GM12892 (cell line): ENCODE data around the gene USP5.
"Not testable (repeated sequence)": the region's sequence is repeated elsewhere in the genome, so short reads cannot be mapped to it uniquely, and the experiment has no call there.

Source experiments
- DNase-seq: peaks from one replicate; pipeline ENCODE4 v3.0.0; 2011; ENCODE audit not compliant: insufficient read length
- FAIRE-seq: peaks from 2 replicates; lab custom pipeline; 2011; peaks lifted over from hg19 to GRCh38; lab: Jason Lieb, UNC
- POLR2A ChIP-seq: IDR thresholded peaks from 2 replicates; pipeline ENCODE4 v1.6.1; 2011; ENCODE audit warnings: low read depth, low read length, control low read depth
- POLR2AphosphoS5 ChIP-seq: IDR thresholded peaks from 2 replicates; pipeline ENCODE4 v1.6.1; 2011; ENCODE audit warnings: low read depth, low read length, control low read depth
- TAF1 ChIP-seq: IDR thresholded peaks from 2 replicates; pipeline ENCODE4 v1.6.1; 2011; ENCODE audit warnings: low read depth, mild to moderate bottlenecking, control low read depth, low read length, borderline replicate concordance

The USP5 gene

GRCh38 chr12:6903722-6904121 lies 51.8 kb downstream of the USP5 start:
- no peak for TF ChIP-seq POLR2A
- TF ChIP-seq POLR2AphosphoS5: no peak
- no peak for TF ChIP-seq TAF1
- FAIRE-seq: peak; percentile 85
- no peak for DNase-seq

- TF ChIP-seq POLR2AphosphoS5 (0 out of 2 replicates have a peak, but pooled peaks have one; percentile 47), POLR2A (peak; percentile 24; the same call in 1 of the 2 replicates), TAF1 (no peak)
- peak; percentile 90 for DNase-seq
- FAIRE-seq: peak; percentile 100
These were observed 52.6 kb downstream of the USP5 start, which contains the start of gene LRRC23 for GRCh38 chr12:6904280-6905276. TSS of gene LRRC23 (plus strand) at chr12:6904822. CDS start at chr12:6905634, 812 bp downstream.

- TF ChIP-seq POLR2A (no peak), POLR2AphosphoS5 (no peak), TAF1 (no peak)
- DNase-seq (no peak), FAIRE-seq (peak; percentile 17)
These were observed 53.6 kb downstream of the USP5 start for GRCh38 chr12:6905414-6906040.

GRCh38 chr12:6908141-6908540 lies 56.2 kb downstream of the USP5 start:
- not testable (repeated sequence) for DNase-seq, FAIRE-seq

GRCh38 chr12:6909421-6910145 lies 57.6 kb downstream of the USP5 start:
- DNase-seq: no peak
- no peak for TF ChIP-seq TAF1
- TF ChIP-seq POLR2A: no peak
- TF ChIP-seq POLR2AphosphoS5: no peak
- FAIRE-seq: no peak

GRCh38 chr12:6912164-6912935 lies 60.4 kb downstream of the USP5 start:
- no peak for TF ChIP-seq POLR2A
- TF ChIP-seq POLR2AphosphoS5: no peak
- TF ChIP-seq TAF1: no peak
- no peak for FAIRE-seq
- DNase-seq: no peak

GRCh38 chr12:6914246-6914946 lies 62.4 kb downstream of the USP5 start, which contains the start of gene ENO2:
TSS of gene ENO2 (plus strand) at chr12:6914580. CDS start at chr12:6915833, 1,253 bp downstream.
- DNase-seq (peak; percentile 89), FAIRE-seq (peak; percentile 92)
- TF ChIP-seq POLR2A: no peak
- TF ChIP-seq POLR2AphosphoS5: no peak
- TF ChIP-seq TAF1: no peak

GRCh38 chr12:6914947-6915788 lies 63.2 kb downstream of the USP5 start:
- TF ChIP-seq POLR2A (no peak), TAF1 (no peak), POLR2AphosphoS5 (no peak)
- no peak for FAIRE-seq
- no peak for DNase-seq

GRCh38 chr12:6915789-6916285 lies 63.9 kb downstream of the USP5 start:
- DNase-seq (no peak), FAIRE-seq (no peak)
- no peak for TF ChIP-seq POLR2AphosphoS5
- no peak for TF ChIP-seq TAF1
- TF ChIP-seq POLR2A: no peak
